IMR-90 (cell line): ENCODE data around the gene SH3BP5. TPM values are rescaled to one million over a fixed set of nuclear protein-coding genes. Genes with fewer than 3 reads are reported as not detected.
A peak's percentile ranks its signal among the peaks of the same experiment; 100 is the strongest.

ENCODE experiments used
- ATAC-seq: fragments of 200-7000 bp; cut with Tn5 transposase; 2 replicates; pipeline ENCODE4 v1.9.1; 2020; ENCODE audit warnings: low read depth, mild to moderate bottlenecking, moderate library complexity
- BruUV-seq: library from RNA; stranded (reverse); fragments of 400-500 nt; replicated peaks from 2 replicates; lab custom pipeline; 2021; lab: Mats Ljungman, UMichigan
- CTCF ChIA-PET: fragments of 300-600 bp; formaldehyde crosslinking; extraction: SDS; loops from one replicate; lab custom pipeline; 2021; ENCODE audit warnings: antibody characterized with exemption; lab: Yijun Ruan, JAX
- POLR2A ChIA-PET: fragments of 300-600 bp; sonication (Branson Sonifier 250); formaldehyde crosslinking; loops from one replicate; lab custom pipeline; 2022; ENCODE audit warnings: antibody characterized with exemption; ENCODE audit not compliant: unreplicated experiment; lab: Charles Lee
- DNase-seq: peaks from one replicate; pipeline ENCODE4 v3.0.0; 2013
- H2AFZ ChIP-seq: replicated peaks from 2 replicates; pipeline ENCODE3; 2013; ENCODE audit warnings: low read length, mild to moderate bottlenecking; ENCODE audit not compliant: poor library complexity
- H2AK5ac ChIP-seq: 2 replicates; pipeline ENCODE4 v1.6.1; 2013; ENCODE audit warnings: low read depth, low read length, inconsistent platforms
- H2AK9ac ChIP-seq: replicated peaks from 2 replicates; pipeline ENCODE3; 2013; ENCODE audit warnings: mild to moderate bottlenecking, low read depth, low read length, moderate library complexity; ENCODE audit not compliant: poor library complexity
- H2BK120ac ChIP-seq: 2 replicates; pipeline ENCODE4 v1.6.1; 2013; ENCODE audit warnings: low read depth, low read length, inconsistent platforms
- H2BK15ac ChIP-seq: 3 replicates; pipeline ENCODE4 v1.6.1; 2013; ENCODE audit warnings: low read depth, low read length, inconsistent platforms
- H2BK20ac ChIP-seq: 2 replicates; pipeline ENCODE4 v1.6.1; 2013; ENCODE audit warnings: low read depth, mild to moderate bottlenecking, inconsistent platforms, low read length, moderate library complexity
- H2BK5ac ChIP-seq: 2 replicates; pipeline ENCODE4 v1.6.1; 2013; ENCODE audit warnings: mild to moderate bottlenecking, low read depth, low read length, inconsistent platforms; ENCODE audit not compliant: poor library complexity, severe bottlenecking
- H3K14ac ChIP-seq: replicated peaks from 2 replicates; pipeline ENCODE4 v1.6.1; 2013; ENCODE audit warnings: low read depth, low read length, inconsistent platforms
- H3K18ac ChIP-seq: 2 replicates; pipeline ENCODE4 v1.6.1; 2013; ENCODE audit warnings: low read depth, low read length, control low read depth
- H3K23ac ChIP-seq: 2 replicates; pipeline ENCODE4 v1.6.1; 2013; ENCODE audit warnings: low read depth, low read length, inconsistent platforms
- H3K27ac ChIP-seq: 2 replicates; pipeline ENCODE4 v1.5.1; 2013; ENCODE audit warnings: mild to moderate bottlenecking, control low read depth, low read length; ENCODE audit not compliant: insufficient read depth
- H3K27me3 ChIP-seq: 2 replicates; pipeline ENCODE4 v1.6.1; 2013; ENCODE audit warnings: low read length; ENCODE audit not compliant: control insufficient read depth, insufficient read depth
- H3K36me3 ChIP-seq: 2 replicates; pipeline ENCODE4 v1.6.1; 2013; ENCODE audit warnings: low read length, mixed read lengths; ENCODE audit not compliant: control insufficient read depth, insufficient read depth
- H3K4ac ChIP-seq: 2 replicates; pipeline ENCODE4 v1.6.1; 2013; ENCODE audit warnings: low read depth, low read length, inconsistent platforms
- H3K4me1 ChIP-seq: 2 replicates; pipeline ENCODE4 v1.6.1; 2013; ENCODE audit warnings: low read length, mixed read lengths; ENCODE audit not compliant: control insufficient read depth, insufficient read depth
- H3K4me2 ChIP-seq: 2 replicates; pipeline ENCODE4 v1.6.1; 2013; ENCODE audit warnings: low read depth, mild to moderate bottlenecking, control low read depth, low read length, moderate library complexity
- H3K4me3 ChIP-seq: 2 replicates; pipeline ENCODE4 v1.5.1; 2013; ENCODE audit warnings: low read depth, mild to moderate bottlenecking, control low read depth, low read length, moderate library complexity; ENCODE audit not compliant: insufficient read depth
- H3K56ac ChIP-seq: 2 replicates; pipeline ENCODE4 v1.6.1; 2013; ENCODE audit warnings: low read length, inconsistent platforms; ENCODE audit not compliant: insufficient read depth; ENCODE audit errors: extremely low read depth
- H3K79me1 ChIP-seq, 2 experiments: 2 replicates each; pipeline ENCODE4 v1.6.1; 2013; ENCODE audit warnings: low read length in 2 of 2, inconsistent platforms in 1 of 2, low read depth in 1 of 2
- H3K9ac ChIP-seq: 2 replicates; pipeline ENCODE4 v1.6.1; 2013; ENCODE audit warnings: low read depth, low read length, control low read depth
- H3K9me1 ChIP-seq: 2 replicates; pipeline ENCODE4 v1.6.1; 2013; ENCODE audit warnings: low read length, inconsistent platforms; ENCODE audit not compliant: insufficient read depth
- H3K9me3 ChIP-seq: 2 replicates; pipeline ENCODE4 v1.6.1; 2013; ENCODE audit warnings: low read length; ENCODE audit not compliant: control insufficient read depth, insufficient read depth
- H4K20me1 ChIP-seq: 2 replicates; pipeline ENCODE4 v1.6.1; 2013; ENCODE audit warnings: low read length, inconsistent platforms; ENCODE audit not compliant: insufficient read depth
- H4K5ac ChIP-seq: 2 replicates; pipeline ENCODE4 v1.6.1; 2013; ENCODE audit warnings: mild to moderate bottlenecking, low read depth, low read length, control low read depth
- H4K8ac ChIP-seq, 2 experiments: 2 replicates each; pipeline ENCODE4 v1.6.1; 2013; ENCODE audit warnings: low read depth in 2 of 2, low read length in 2 of 2, control low read depth in 1 of 2, inconsistent platforms in 1 of 2
- H4K91ac ChIP-seq: 2 replicates; pipeline ENCODE4 v1.6.1; 2013; ENCODE audit warnings: low read depth, low read length, inconsistent platforms; ENCODE audit not compliant: insufficient read depth
- MAFK ChIP-seq: IDR thresholded peaks from 2 replicates; pipeline ENCODE4 v1.6.1; 2012; ENCODE audit warnings: low read depth, low read length, improper control_type of control experiment
- NFE2L2 ChIP-seq: fragments of 150-350 bp; IDR thresholded peaks from 2 replicates; pipeline ENCODE4 v1.6.1; 2016; ENCODE audit warnings: low read depth, mild to moderate bottlenecking, low read length
- RAD21 ChIP-seq: IDR thresholded peaks from 2 replicates; pipeline ENCODE4 v1.6.1; 2012; ENCODE audit warnings: low read length, improper control_type of control experiment
- WGBS, 2 experiments: methylation state at CpG; one replicate each; pipeline versions ENCODE4 v1.1.5 to v1.1.7; 2013; ENCODE audit warnings: missing lambda C conversion rate in 2 of 2; ENCODE audit not compliant: insufficient read length in 1 of 2; ENCODE audit errors: extremely low coverage in 2 of 2; 5-methylcytosine and 5-hydroxymethylcytosine counted together
- dilution Hi-C: fragments of 300-500 bp; cut with HindIII; formaldehyde crosslinking; loops from one replicate; pipeline ENCODE4 v1.14.3; 2018; ENCODE audit warnings: low sequenced_read_pairs; ENCODE audit not compliant: unreplicated experiment
- in situ Hi-C: fragments of 300-500 bp; cut with MboI; formaldehyde crosslinking; loops from 3 replicates; pipeline ENCODE4 v1.14.3; 2019; ENCODE audit warnings: low sequenced_read_pairs, inconsistent platforms, mixed read lengths
- intact Hi-C: fragments of 100-400 bp; cut with micrococcal nuclease; formaldehyde crosslinking; loops from 2 replicates; pipeline ENCODE4 v1.10.0; 2022
- polyA plus RNA-seq, 3 experiments: library from polyadenylated mRNA; depleted of rRNA; stranded (reverse); fragments of >200 nt; gene quantifications; 2 replicates each; pipeline ENCODE4 v1.2.3, GENCODE V29; 2012; ENCODE audit warnings: low replicate concordance in 1 of 3
- total RNA-seq: library from RNA; depleted of rRNA; stranded (reverse); fragments of >200 nt; gene quantifications from 2 replicates; pipeline ENCODE4 v1.2.3, GENCODE V29; 2012

Gene SH3BP5
- total and polyA plus RNA-seq, 2 of the 4 experiments (the other 2 are of a cell fraction) = 14.0 to 23.5 TPM

GRCh38 chr3:15333099-15333955 lies 941 bp upstream of the SH3BP5 start:
- Histone ChIP-seq H3K14ac (no peak overlapping the region), H2AK5ac (0 out of 2 replicates have a peak overlapping the region, but pooled peaks have one; percentile 16), H3K56ac (no peak overlapping the region), H4K5ac (no peak overlapping the region), H2BK120ac (no peak overlapping the region), H3K36me3 (no peaks in the 10 kb centered on the region), H4K20me1 (no peaks in the 10 kb centered on the region), H3K23ac (no peak overlapping the region), H3K9me3 (no peaks in the 10 kb centered on the region), H3K9me1 (peaks cover 7% of the 10 kb centered on the region; the same call in 1 of the 2 replicates), H4K8ac (peak overlapping the region in 1 of 2 experiments; percentile 87; a peak in 1 of 4 replicates), H3K18ac (no peak overlapping the region), H3K4me1 (peaks cover 8% of the 10 kb centered on the region; the same call in 1 of the 2 replicates), H3K4ac (peak overlapping the region; percentile 62; the same call in 1 of the 2 replicates), H3K79me1 (peaks cover 0 to 3% of the 10 kb centered on the region in 2 experiments; a peak in 1 of 4 replicates), H2AK9ac (no peak overlapping the region), H2BK5ac (no peak overlapping the region), H3K9ac (no peak overlapping the region), H3K4me3 (no peak overlapping the region), H3K27ac (no peak overlapping the region), H4K91ac (no peak overlapping the region), H3K4me2 (no peak overlapping the region), H2BK15ac (no peak overlapping the region), H2AFZ (peak overlapping the region; percentile 98), H2BK20ac (no peak overlapping the region), H3K27me3 (no peaks in the 10 kb centered on the region)
- peak; percentile 87 for TF ChIP-seq MAFK
- TF ChIP-seq NFE2L2 = peak; percentile 94
- no peak for TF ChIP-seq RAD21
- no TSS peak for BruUV-seq
- ChIA-PET POLR2A (no interaction called here), CTCF (interaction anchor here (0.6 to 1.8 kb wide), 5 partner anchors 13 to 66 kb away, joined by 3 to 12 read pairs (median 5); no protein-coding TSS in a partner anchor)
- dilution Hi-C loops = no loop called here
- 92% methylated on average over 3 of the region's 10 CpGs; no CpG with 5 or more reads in 1 of the 2 experiments for WGBS, 2 experiments
- intact Hi-C loops = loop anchor here (2.0 to 5.0 kb wide), 2 partner anchors 45 to 126 kb away; partner anchors contain the start of gene CAPN7
- in situ Hi-C loops = loop anchor here (5.0 kb wide), 1 partner anchor 66 kb away; no protein-coding TSS in a partner anchor
- DNase-seq (no peak), ATAC-seq (no peak)
